ENCODE results near the gene TRABD2A. TPM values are rescaled to one million over a fixed set of nuclear protein-coding genes. Genes with fewer than 3 reads are reported as not detected.

Gene TRABD2A
- total and polyA plus RNA-seq, 9 of the 15 experiments (the other 6 are each of a cell fraction or from before 2014, with no cell fraction given) = 0.07 to 0.45 (median 0.25) TPM

GRCh38 chr2:84889332-84889731, 8.4 kb upstream of the TRABD2A start:
- Histone ChIP-seq H2AFZ (ENCODE audit: low read depth, low read length) (peak overlapping the region; percentile 73), H3K27ac (ENCODE audit: extremely low read depth, low read depth, low read length) (no peak overlapping the region), H3K4me1 (replicated peaks in 1 of 2; ENCODE audit: control insufficient read depth in 2 of 2, insufficient read depth in 2 of 2, low read length in 2 of 2) (peaks cover 6 to 18% of the 10 kb centered on the region in 2 experiments; a peak in 3 of 5 replicates), H3K9ac (ENCODE audit: insufficient read depth in 1 of 2, low read depth in 2 of 2, low read length in 2 of 2) (peak overlapping the region in 1 of 2 experiments; percentile 68; a peak in 1 of 4 replicates), H3K79me2 (ENCODE audit: control insufficient read depth, insufficient read depth, low read length) (no peaks in the 10 kb centered on the region), H4K20me1 (replicated peaks; ENCODE audit: control insufficient read depth, insufficient read depth, low read length) (no peaks in the 10 kb centered on the region), H3K4me3 (no peak overlapping the region), H3K9me3 (replicated peaks; ENCODE audit: control insufficient read depth, insufficient read depth, low read depth, low read length) (no peaks in the 10 kb centered on the region), H3K27me3 (ENCODE audit: control insufficient read depth in 2 of 2, insufficient read depth in 2 of 2, low read length in 2 of 2) (peaks cover 0 to 6% of the 10 kb centered on the region in 2 experiments; a peak in 2 of 5 replicates), H3K36me3 (ENCODE audit: control insufficient read depth, insufficient read depth, low read length) (no peaks in the 10 kb centered on the region), H3K4me2 (ENCODE audit: insufficient read depth, low read length) (peak overlapping the region; percentile 54), H3K9me1 (ENCODE audit: control insufficient read depth, insufficient read depth, low read length) (no peaks in the 10 kb centered on the region)
- in situ Hi-C loops (cut with MboI) (no loop called here), intact Hi-C loops (cut with micrococcal nuclease) (no loop called here)
- 14% methylated on average over 2 of the region's 2 CpGs for WGBS (ENCODE audit: insufficient coverage, low coverage, missing lambda C conversion rate)
- FAIRE-seq (no peak), ATAC-seq (peak; percentile 12; the same call in 2 of the 3 replicates), DNase-seq (ENCODE audit: extremely low read depth in 1 of 4, low spot score in 3 of 4) (no peak)
- POLR2A ChIA-PET = interaction anchor here (0.6 to 2.5 kb wide), 4 partner anchors 12 to 82 kb away, joined by 3 to 10 read pairs (median 6); partner anchors contain the start of gene TMSB10
- BruUV-seq (replicated peaks) = no TSS peak
- TF ChIP-seq BCOR (IDR thresholded peaks at IDR 0.05) (peak; percentile 82), ZNF165 (CRISPR knock-in tag; IDR thresholded peaks at IDR 0.05; ENCODE audit: borderline replicate concordance) (no peak), RBM25 (IDR thresholded peaks at IDR 0.05; ENCODE audit: low read depth, low read length, severe bottlenecking) (peak; percentile 79), KDM1A (IDR thresholded peaks at IDR 0.05) (peak in 1 of 2 experiments; percentile 58; a peak in 2 of 4 replicates), TAF15 (IDR thresholded peaks at IDR 0.05; ENCODE audit: low read depth, low read length) (no peak), U2AF2 (optimal IDR thresholded peaks at IDR 0.05; ENCODE audit: low read depth, low read length) (no peak), ZFP36 (IDR thresholded peaks at IDR 0.05; ENCODE audit: low read depth, low read length, partially characterized antibody) (peak; percentile 78), HDAC2 (IDR thresholded peaks at IDR 0.05) (peak; percentile 34; the same call in 1 of the 2 replicates)
- CTCF ChIA-PET (ENCODE audit: low intra/inter-chr PET ratio) = no interaction called here
